Left renal cortex interstitium (tissue), 4 donors: Measurements from ENCODE around the gene ATRN. TPM values are rescaled to one million over a fixed set of nuclear protein-coding genes. Genes with fewer than 3 reads are reported as not detected.

ENCODE experiments used
- DNase-seq, 4 donors: peaks; one replicate each; pipeline ENCODE4 v3.0.0-alpha.2; 2013; ENCODE audit warnings: low read depth in 4 of 4, low spot score in 2 of 4, missing footprints in 1 of 4
- polyA plus RNA-seq, 4 donors: library from polyadenylated mRNA; unstranded; fragments of 120-200 nt; gene quantifications; one replicate each; pipeline ENCODE4 v1.2.1, GENCODE V29; 2013; ENCODE audit not compliant: insufficient read length in 4 of 4

The ATRN gene
- polyA plus RNA-seq, 4 donors, result 44.8 to 51.1 (median 49.5) TPM

DNA sequence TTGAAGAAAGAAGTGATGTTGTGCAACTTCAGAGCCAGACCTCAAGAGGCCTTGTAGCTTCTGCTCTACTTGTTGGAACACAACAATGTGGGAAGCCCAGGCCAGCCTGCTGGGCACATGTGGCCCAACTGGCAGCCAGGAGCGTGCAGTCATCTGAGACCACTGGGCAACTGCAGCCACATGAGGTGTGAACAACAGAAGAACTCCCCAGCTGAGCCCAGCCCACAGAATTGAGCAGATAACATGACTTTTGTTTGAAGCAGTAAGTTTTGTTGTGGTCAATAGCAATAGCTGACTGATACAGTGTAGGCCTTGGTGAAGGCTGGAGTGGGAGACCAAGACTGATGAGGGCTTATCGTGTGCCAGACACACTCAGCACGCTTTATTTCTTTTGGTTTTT lies 219.6 kb downstream of the ATRN start:
- DNase-seq, result no peak

DNA sequence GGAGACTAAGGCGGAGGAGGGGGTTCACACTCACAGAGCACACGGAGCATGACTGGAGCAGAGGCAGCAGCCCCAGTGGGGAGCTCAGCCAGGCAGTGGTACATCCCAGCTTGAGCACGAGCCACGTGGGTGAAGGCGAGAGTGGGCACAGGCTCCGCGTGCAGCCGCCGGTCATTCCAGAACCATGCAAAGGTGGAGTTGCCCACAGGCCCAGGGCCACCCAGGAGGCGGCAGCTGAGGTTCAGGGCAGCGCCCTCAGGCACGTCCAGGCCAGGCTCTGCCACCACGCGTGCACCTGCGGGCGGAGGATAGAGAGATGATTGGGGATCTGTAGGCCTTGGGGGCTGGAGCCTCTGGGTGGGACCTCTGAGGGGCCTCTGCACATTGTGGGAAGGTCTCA lies 220.5 kb downstream of the ATRN start:
- DNase-seq, result no peak

DNA sequence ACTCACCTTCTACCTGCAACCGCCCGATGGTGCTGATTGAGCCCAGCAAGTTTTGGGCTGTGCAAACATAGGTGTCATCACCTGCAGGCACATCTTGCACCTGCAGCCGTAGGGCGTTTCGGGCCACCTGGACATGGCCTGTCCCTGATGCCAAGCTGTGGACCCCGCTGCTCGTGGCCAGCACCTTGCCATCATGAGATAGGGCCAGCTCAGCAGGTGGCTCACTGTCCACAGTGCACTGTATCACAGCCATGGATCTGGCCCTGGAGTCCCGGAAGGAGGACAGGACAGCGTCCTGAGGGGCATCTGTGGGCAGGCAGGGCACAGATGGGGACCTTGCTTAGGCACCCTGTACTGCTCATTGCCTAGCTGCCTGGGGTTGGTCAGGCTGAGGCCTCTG lies 221.1 kb downstream of the ATRN start:
- no peak for DNase-seq

DNA sequence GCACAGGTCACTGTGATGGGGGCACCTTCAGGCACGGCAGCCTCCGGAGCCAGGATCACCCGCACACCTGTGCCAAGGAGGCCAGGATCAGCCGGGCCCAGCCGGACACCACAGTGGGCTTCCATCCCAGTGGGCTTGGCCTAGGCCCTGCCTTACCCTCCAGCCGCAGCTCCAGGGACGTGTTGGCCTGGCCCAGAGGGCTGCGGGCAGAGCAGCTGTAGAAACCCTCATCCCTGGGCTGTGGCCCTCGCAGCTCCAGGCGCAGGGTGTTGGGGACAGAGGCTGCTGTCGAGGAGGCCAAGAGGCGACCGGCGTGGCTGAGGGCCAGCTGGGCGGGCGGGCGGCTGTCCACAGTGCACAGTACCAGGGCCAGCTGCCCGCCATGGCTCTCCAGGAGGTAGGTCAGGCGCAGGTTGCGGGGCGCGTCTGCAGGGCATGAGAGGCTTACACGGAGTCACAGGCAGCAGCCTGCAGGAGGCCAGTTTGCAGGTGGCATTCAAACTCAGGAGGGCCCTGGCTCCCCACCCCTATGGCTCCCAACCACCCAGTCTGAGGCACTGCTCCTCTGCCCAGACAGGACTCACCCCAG lies 222.0 kb downstream of the ATRN start:
- no peak for DNase-seq

DNA sequence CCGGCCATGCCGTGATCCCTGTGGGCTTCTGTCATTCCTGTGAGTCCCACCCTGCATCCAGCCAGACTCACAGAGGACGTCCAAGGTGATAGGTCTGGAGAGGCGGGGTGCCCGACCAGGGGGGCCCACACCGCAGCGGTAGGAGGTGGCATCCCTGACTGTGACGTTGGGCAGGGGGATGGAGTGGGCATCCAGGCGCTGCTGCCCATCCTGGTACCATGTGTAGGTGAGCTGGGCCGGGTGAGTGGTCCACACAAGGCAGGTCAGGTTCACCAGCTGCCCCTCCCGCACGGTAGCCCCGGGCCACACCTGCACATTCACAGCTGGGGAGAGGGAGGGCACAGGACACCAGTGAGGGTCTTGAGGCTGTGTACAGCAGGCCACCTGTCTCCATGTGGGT lies 222.6 kb downstream of the ATRN start:
- DNase-seq, result no peak

DNA sequence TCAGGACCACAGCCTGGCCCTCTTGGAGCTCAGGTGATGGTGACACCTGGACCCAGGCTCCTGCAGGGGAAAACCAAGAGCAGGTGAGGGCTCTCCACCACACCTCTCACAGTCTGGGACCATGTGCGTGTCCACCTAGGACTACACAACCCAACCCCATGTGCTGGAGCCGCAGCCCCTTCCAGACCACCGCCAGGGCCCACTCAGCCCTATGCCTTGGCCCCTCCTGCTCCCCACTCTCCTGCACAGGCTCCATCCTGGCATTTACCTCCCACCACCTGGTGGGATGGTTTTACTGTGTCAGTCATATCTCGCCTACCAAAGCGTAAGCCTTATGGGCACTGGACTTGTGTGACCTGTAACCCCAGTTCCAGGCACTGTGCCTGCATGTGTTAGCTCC lies 224.0 kb downstream of the ATRN start:
- no peak for DNase-seq

DNA sequence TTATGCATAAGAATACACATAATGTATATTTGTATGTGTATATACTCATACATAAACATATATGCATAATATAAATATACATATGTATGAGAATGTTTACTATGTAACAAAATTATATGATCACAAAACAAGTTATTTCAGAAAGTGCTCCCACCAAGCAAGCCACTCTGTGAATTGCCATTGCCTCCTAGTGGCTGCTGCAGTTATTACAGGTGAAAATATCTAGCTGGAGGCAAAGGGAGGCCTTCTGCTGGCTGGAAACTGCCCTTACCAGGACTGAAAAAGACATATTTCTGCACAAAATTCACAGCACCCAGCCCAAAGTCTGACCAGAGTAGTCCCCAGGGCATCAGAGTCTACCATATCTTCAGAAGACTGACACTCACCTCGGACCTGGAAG lies 225.4 kb downstream of the ATRN start:
- no peak for DNase-seq

DNA sequence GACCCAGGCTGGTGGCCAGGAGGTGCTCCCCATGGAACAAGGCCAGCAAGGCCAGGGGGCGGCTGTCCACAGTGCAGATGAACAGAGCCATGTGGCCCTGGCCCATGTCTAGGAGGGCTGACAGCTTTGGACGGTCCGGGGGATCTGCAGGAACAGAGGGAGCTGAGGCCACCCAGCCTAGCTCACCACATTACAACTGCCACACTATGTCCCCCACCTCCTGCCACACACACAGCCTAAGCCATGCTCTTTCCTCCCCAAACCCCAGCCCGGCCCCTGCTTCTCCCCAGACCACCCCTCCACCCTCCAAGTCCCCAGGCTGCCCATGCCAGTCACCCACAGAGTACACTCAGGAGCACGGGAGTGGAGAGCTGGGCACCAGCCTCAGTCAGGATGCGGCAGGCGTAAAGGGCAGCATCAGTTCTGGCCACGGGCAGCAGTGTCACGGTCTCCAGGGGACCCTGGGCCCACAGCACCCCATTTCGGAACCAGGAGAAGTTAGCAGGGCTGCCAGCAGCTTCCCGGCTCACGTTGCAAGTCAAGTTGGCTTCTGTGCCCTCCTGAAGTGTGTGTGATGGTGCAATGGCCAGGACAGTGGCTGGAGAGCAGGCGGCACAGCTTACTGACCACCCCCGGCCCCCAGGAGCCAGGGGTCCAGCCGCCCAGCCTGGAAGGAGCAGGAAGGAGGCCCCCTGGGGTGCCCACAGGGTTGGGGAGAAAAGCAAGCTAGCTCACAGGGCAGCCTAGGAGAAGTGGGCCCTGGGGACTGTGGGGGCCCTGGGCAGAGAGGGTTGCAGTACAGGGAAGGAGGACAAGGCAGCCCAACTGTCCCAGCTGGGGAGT lies 226.1 kb downstream of the ATRN start:
- no peak for DNase-seq

DNA sequence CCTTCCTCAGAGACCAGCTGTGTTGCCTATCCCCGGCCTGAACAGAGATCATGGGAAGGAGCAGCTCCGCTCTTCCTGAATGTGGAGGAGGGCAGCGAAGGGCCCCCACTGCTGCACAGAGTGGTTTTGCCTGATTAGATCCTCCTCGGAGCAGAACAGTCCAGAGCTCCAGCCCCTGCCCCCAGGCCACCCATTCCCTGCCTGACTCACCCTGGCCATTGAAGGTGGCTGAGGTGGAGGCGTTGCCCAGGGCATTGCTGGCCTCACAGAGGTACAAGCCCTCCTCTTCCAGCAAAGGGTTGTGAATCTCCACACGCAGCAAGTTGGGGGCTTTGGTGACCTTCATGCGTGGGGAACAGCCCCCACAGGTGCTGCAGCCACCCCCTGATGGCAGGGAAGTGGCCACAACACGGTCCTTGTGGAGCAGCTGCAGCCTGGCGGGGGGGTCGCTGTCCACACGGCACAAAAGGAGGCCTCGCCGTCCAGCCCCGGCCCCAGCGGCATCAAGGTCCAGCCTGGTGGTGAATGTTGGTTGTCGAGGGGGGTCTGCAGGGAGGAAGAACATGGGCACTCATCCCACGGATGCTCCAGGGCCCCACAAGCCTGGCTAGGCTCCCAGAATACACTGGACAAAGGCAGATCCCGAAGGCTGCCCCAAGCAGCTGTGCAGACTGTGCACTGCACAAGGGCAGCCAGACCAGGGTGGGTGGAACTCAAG lies 226.9 kb downstream of the ATRN start:
- DNase-seq, result no peak

DNA sequence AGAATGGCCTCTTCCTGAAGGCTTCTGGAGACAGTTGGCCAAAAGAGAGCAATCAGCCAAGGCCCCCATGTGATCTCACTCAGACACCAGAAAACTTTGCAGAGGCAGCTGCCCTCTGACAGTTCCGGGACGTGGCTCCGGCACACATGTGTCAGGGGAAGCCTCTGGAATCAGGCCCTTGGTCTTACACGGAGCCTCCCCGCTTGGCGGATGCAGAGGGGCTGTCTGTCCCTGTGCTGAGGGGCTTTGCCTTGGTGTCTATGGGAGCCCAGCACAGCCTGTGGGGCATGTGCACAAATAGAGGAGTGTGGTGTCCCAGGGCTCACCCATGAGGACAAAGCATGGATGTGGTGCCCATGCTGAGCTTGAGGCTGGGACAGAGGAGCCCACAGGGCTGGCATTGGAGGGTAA lies 227.8 kb downstream of the ATRN start:
- no peak for DNase-seq

DNA sequence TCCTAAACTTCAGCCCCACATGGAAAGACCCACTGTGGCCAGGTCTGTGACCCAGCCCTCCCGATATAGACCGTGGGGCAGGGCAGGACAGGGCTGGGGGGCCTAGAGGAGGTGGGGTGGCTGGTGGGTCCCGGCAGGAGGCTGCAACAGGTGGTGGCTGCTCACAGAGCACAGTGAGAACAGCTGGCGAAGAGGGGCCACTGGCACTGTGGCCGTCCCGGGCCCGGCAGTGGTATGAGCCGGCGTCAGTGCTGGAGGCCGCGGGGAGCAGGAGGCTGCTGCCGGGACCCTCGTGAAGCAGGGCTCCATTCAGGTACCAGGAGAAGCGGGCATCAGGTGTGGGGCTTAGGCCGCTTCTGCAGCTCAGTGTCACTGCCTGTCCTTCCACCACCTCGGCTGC lies 228.2 kb downstream of the ATRN start:
- DNase-seq, result no peak

Other genes with a start within 250 kb of the ATRN start
- 1 to 10 TPM; 1.8 to 4.1 (median 2.8) TPM for gene SLC4A11, start 231.8 kb upstream of the ATRN start, polyA plus RNA-seq
- 10 to 100 TPM; 23.9 to 35.9 (median 29.6) TPM for gene DNAAF9, start 63.3 kb upstream of the ATRN start, polyA plus RNA-seq
- under 1 TPM in 3 of 4 donors, not detected in 1; 0.10 to 0.30 (median 0.27) TPM for gene GFRA4, start 192.4 kb downstream of the ATRN start, polyA plus RNA-seq
- gene ADAM33, start 211.0 kb downstream of the ATRN start, polyA plus RNA-seq, result 10 to 100 TPM in 2 of 4 donors, 1 to 10 TPM in 2; 6.1 to 15.0 (median 9.8) TPM
- 1 to 10 TPM in 1 of 4 donors, under 1 TPM in 3; 0.58 to 1.2 (median 0.93) TPM for gene SIGLEC1, start 241.6 kb downstream of the ATRN start, polyA plus RNA-seq